Measurements from ENCODE around the gene ITIH5.
A peak's percentile ranks its signal among the peaks of the same experiment; 100 is the strongest.
"Not testable (repeated sequence)": the region's sequence is repeated elsewhere in the genome, so short reads cannot be mapped to it uniquely, and the experiment has no call there.

Gene ITIH5

DNA sequence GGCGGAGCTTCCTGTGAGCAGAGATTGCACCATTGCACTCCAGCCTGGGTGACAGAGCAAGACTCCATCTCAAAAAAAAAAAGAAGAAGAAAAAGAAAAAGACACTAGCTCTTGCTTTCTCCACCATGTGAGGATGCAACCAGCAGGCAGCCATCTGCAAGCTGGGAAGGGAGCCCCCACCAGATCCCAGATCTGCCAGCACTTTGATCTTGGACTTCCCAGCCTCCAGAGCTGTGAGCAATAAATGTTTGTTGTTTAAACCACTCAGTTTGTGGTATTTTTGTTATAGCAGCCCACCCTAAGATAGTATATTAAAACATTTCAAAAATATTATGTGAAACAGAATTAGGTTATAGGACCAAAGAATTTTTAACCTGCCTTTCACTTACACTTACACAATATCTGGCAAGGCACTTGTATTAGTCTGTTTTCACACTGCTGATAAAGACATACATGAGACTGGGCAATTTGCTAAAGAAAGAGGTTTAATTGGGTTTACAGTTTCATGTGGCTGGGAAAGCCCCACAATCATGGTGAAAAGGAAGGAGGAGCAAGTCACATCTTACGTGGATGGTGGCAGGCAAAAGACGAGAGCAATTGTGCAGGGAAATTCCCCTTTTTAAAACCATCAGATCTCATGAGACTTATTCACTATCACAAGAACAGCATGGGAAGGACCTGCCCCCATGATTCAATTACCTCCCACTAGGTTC is 24.3 kb upstream of the ITIH5 start:
- DNase-seq (ENCODE audit: low read depth, low spot score); H3K4me3 ChIP-seq (ENCODE audit: low read length): not testable (repeated sequence)

- no peak for DNase-seq (ENCODE audit: low read depth, low spot score)
- H3K4me3 ChIP-seq (ENCODE audit: low read length), result no peak overlapping the region
Measured at GRCh38 chr10:7689591-7689990, 22.8 kb upstream of the ITIH5 start.

DNA sequence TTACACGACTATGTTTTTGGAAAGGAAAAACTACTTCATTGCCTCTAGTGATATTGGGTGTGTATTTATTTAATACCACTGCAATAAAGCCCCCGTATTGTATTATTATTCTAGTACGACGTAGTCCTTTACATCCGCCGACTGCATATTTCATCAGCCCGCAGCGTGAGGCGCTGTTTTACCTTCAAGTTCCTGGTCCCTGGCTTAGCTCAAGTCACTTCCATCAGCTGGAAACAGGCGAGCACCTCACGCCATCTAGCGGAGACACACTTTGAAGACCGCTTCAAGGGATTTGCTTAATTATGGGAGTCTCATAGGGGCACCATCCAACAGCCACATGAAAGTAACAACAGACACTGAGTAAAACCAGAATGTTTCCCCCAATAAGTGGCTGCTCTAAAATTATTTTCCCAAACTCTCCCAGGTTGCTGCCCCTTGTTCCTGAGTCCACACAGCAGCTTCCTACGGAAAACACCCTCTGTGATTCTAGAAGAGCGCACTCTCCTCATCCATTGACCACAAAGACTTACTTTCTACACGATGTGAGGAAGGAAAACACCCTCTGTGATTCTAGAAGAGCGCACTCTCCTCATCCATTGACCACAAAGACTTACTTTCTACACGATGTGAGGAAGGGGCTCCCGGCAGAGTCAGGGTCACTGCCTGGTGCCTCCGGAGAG is 20.6 kb upstream of the ITIH5 start:
- no peak overlapping the region for H3K4me3 ChIP-seq (ENCODE audit: low read length)
- DNase-seq (ENCODE audit: low read depth, low spot score), result peak; percentile 90

- no peak for DNase-seq (ENCODE audit: low read depth, low spot score)
- no peak overlapping the region for H3K4me3 ChIP-seq (ENCODE audit: low read length)
Measured at GRCh38 chr10:7686351-7687171, 19.8 kb upstream of the ITIH5 start.

GRCh38 chr10:7680078-7680477 is 13.3 kb upstream of the ITIH5 start:
- H3K4me3 ChIP-seq (ENCODE audit: low read length); DNase-seq (ENCODE audit: low read depth, low spot score): not testable (repeated sequence)

- no peak for DNase-seq (ENCODE audit: low read depth, low spot score)
- H3K4me3 ChIP-seq (ENCODE audit: low read length), result no peak overlapping the region
Measured at GRCh38 chr10:7679256-7679655, 12.5 kb upstream of the ITIH5 start.

DNA sequence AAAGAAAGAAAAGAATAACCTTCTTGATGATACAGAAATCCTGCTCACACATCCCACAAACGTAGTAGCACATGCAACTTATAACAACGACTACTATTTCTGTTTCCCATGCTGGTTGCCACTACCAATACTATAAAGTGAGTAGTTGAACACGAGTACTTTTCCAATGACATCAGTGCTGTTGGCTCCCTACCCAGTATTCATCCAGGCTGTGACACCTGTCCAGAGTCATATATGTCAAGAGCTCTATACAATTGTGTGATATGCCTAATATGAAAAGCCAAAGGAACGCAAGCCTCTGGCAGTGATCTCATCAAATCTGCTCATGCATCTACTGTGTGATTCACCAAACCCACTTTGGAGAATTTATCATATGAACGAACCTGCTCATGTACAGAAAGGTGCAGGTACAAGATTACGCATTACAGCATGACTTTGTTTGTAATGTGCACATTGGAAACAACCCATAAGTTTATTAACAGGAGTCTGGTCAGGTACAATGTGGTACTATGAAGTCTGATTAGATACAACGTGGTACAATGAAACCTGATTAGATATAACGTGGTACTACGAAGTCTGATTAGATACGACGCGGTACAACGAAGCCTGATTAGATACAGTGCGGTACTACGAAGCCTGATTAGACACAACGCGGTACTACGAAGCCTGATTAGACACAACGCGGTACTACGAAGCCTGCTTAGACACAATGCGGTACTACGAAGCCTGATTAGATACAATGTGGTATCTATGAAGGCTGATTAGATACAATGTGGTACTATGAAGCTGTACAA is 5.8 kb upstream of the ITIH5 start:
- no peak overlapping the region for H3K4me3 ChIP-seq (ENCODE audit: low read length)
- DNase-seq (ENCODE audit: low read depth, low spot score), result no peak

DNA sequence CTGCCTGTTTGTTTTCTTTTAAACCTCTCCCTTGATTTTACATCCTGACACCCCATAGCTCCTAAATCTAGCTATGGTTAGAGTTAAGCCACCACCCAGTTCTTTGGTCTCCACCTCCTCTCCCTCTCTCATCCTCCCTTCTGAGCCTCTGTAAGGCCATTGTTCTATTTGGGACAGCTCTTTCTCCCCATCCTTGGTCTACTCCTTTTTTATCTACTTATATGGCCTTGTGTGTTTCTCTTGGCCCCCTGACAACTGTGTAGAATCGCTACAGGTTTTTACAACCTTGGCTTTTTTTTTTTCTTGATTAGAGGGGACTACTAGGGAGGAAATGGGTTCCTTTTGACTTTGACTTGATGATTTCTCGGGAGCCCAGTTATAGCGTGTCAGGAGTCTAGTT is 3.4 kb upstream of the ITIH5 start:
- H3K4me3 ChIP-seq (ENCODE audit: low read length), result no peak overlapping the region
- DNase-seq (ENCODE audit: low read depth, low spot score), result no peak

- no peak overlapping the region for H3K4me3 ChIP-seq (ENCODE audit: low read length)
- no peak for DNase-seq (ENCODE audit: low read depth, low spot score)
Measured at GRCh38 chr10:7667262-7668141, 736 bp upstream of the ITIH5 start.

- no peak overlapping the region for H3K4me3 ChIP-seq (ENCODE audit: low read length)
- DNase-seq (ENCODE audit: low read depth, low spot score), result no peak
Measured at GRCh38 chr10:7665767-7666166, 999 bp downstream of the ITIH5 start.

GRCh38 chr10:7664707-7665106 is 2.1 kb downstream of the ITIH5 start:
- H3K4me3 ChIP-seq (ENCODE audit: low read length), result no peak overlapping the region
- no peak for DNase-seq (ENCODE audit: low read depth, low spot score)

- H3K4me3 ChIP-seq (ENCODE audit: low read length), result no peak overlapping the region
Measured at GRCh38 chr10:7662522-7662921, 4.2 kb downstream of the ITIH5 start.

GRCh38 chr10:7659560-7659959 is 7.2 kb downstream of the ITIH5 start:
- no peak overlapping the region for H3K4me3 ChIP-seq (ENCODE audit: low read length)
- DNase-seq (ENCODE audit: low read depth, low spot score), result no peak

More at GRCh38 chr10:7662522-7662921, 4.2 kb downstream of the ITIH5 start:
- DNase-seq (ENCODE audit: low read depth, low spot score), result no peak

GRCh38 chr10:7657552-7657951 is 9.2 kb downstream of the ITIH5 start:
- no peak for DNase-seq (ENCODE audit: low read depth, low spot score)
- no peak overlapping the region for H3K4me3 ChIP-seq (ENCODE audit: low read length)

GRCh38 chr10:7657079-7657478 is 9.7 kb downstream of the ITIH5 start:
- H3K4me3 ChIP-seq (ENCODE audit: low read length); DNase-seq (ENCODE audit: low read depth, low spot score): not testable (repeated sequence)

GRCh38 chr10:7651853-7652470 is 14.8 kb downstream of the ITIH5 start:
- no peak for DNase-seq (ENCODE audit: low read depth, low spot score)
- no peak overlapping the region for H3K4me3 ChIP-seq (ENCODE audit: low read length)

DNA sequence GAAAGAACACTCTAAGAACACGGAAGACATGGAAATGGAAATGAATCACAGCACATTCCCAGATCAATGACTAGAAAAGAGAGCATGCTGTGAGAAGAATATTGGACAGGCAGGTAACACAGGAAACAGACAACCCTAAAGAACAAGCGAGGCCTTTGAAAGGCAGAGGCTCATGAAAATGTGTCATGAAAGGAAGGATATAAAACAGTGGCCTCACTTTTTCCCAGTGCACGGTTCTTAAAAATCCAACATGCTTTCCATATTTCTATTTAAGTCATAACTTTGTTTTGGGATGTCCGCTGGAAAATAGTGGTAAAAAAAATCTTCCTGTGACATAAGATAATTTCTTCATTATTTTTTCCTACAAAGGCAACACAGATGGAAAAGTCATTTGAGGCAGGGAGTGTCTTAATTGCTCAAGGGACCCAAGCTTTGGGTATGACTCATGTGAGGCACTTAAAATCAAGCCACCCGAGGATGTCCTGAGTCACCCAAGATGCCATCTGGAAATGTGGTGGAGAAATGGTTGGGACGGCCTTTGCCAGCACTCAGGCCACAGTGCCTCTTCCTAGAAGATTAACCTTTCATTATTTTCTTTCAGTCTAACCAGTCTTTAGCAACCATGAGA is 17.0 kb downstream of the ITIH5 start:
- no peak for DNase-seq (ENCODE audit: low read depth, low spot score)
- no peak overlapping the region for H3K4me3 ChIP-seq (ENCODE audit: low read length)
